GM06990 (cell line): ENCODE results near the gene UFL1.

Experiments
- DNase-seq: peaks from one replicate; pipeline ENCODE4 v3.0.0-alpha.2; 2011; ENCODE audit not compliant: insufficient read length; ENCODE audit errors: extremely low read depth
- H3K27me3 ChIP-seq: replicated peaks from 2 replicates; pipeline ENCODE4 v1.6.0; 2011; ENCODE audit warnings: low read length; ENCODE audit not compliant: control insufficient read depth, insufficient read depth
- H3K36me3 ChIP-seq: 2 replicates; pipeline ENCODE4 v1.5.1; 2011; ENCODE audit warnings: low read length; ENCODE audit not compliant: control insufficient read depth, insufficient read depth
- H3K4me3 ChIP-seq: replicated peaks from 2 replicates; pipeline ENCODE4 v1.5.1; 2011; ENCODE audit warnings: low read depth, mild to moderate bottlenecking, control low read depth, low read length
- CTCF ChIP-seq: IDR thresholded peaks from 2 replicates; pipeline ENCODE4 v1.5.1; 2011; ENCODE audit warnings: low read length, control low read depth, mild to moderate bottlenecking, inconsistent platforms; ENCODE audit not compliant: insufficient read depth, poor library complexity, severe bottlenecking

Gene UFL1

GRCh38 chr6:96562886-96563285 lies 41.3 kb downstream of the UFL1 start, which contains the start of gene FHL5:
Gene FHL5 (plus strand): TSS chr6:96563128. CDS start chr6:96603614, 40,486 bp downstream.
- TF ChIP-seq CTCF: no peak
- Histone ChIP-seq H3K4me3 (no peak within 1 kb of the TSS), H3K36me3 (no peaks in the 10 kb centered on the region), H3K27me3 (no peaks in the 10 kb centered on the region)
- no peak for DNase-seq

- Histone ChIP-seq H3K27me3 (no peaks in the 10 kb centered on the region), H3K36me3 (no peaks in the 10 kb centered on the region), H3K4me3 (no peak overlapping the region)
- TF ChIP-seq CTCF: no peak
- DNase-seq: no peak
These were observed 42.2 kb downstream of the UFL1 start for GRCh38 chr6:96563853-96564252.

GRCh38 chr6:96570053-96570452 lies 48.4 kb downstream of the UFL1 start:
- Histone ChIP-seq H3K36me3 (no peaks in the 10 kb centered on the region), H3K27me3 (no peaks in the 10 kb centered on the region), H3K4me3 (no peak overlapping the region)
- no peak for DNase-seq
- TF ChIP-seq CTCF: no peak

GRCh38 chr6:96571551-96571950 lies 49.9 kb downstream of the UFL1 start:
- Histone ChIP-seq H3K4me3 (no peak overlapping the region), H3K36me3 (no peaks in the 10 kb centered on the region), H3K27me3 (no peaks in the 10 kb centered on the region)
- no peak for DNase-seq
- TF ChIP-seq CTCF: no peak

- no peaks in the 10 kb centered on the region for H3K36me3 ChIP-seq
- H3K4me3 ChIP-seq: no peak overlapping the region
- no peaks in the 10 kb centered on the region for H3K27me3 ChIP-seq
- DNase-seq: no peak
- TF ChIP-seq CTCF: no peak
These were observed 53.8 kb downstream of the UFL1 start for GRCh38 chr6:96575359-96575758.

GRCh38 chr6:96576221-96576620 lies 54.6 kb downstream of the UFL1 start:
- Histone ChIP-seq H3K4me3 (no peak overlapping the region), H3K27me3 (no peaks in the 10 kb centered on the region), H3K36me3 (no peaks in the 10 kb centered on the region)
- no peak for DNase-seq
- no peak for TF ChIP-seq CTCF
